Anterior cingulate cortex (tissue), 58 donors: ENCODE data around the gene ATXN7L2.
"Not testable (repeated sequence)": the region's sequence is repeated elsewhere in the genome, so short reads cannot be mapped to it uniquely, and the experiment has no call there.

ENCODE experiments used
- DNase-seq, 58 donors: peaks; one replicate each; lab custom pipeline; 2025; lab: John Stamatoyannopoulos, UW

ATXN7L2 gene

DNA sequence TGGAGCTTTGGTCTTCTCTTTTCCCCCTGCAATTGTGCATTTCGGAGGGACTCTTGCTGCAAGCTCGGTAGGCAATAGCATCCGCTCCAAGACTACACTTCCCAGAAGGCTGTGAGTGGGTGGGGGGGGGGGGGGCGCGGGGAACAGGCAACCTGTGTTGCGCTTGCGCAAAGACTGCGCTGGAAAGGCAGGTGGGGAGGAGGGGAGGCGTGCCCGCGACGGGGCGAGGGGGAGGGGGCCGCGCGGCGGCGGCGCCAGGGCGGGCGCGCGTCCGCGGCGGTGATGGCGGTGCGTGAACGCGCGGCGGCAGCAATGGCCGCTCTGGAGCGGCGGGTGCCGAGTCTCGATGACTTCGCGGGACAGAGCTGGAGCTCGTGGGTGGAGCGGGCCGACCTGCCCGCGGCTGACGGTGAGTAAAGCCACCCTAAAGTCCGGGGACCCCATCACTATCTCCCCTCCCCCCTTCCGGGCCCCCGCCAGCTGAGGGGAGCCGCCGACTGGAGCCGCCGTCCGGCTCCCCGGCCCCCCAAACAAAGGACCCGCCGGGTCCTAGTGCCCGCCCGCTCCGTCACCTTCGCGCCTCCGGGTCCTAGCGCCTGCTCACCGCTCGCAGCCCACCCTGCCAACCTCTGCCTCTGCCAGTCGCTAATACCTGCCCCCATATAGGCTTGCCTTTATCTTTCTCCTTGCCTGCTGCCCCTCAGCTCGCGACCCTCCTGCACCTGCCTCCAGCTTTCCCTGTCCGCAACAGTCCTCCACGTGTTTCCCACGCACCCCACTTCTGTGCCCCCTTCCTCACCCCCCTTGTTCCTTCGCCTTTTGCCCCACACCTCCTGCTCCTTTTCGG lies at the start of gene ATXN7L2:
Gene ATXN7L2, plus strand, starts transcription at position 234 of the 847 bp plus-strand sequence. Its CDS starts 49 bp downstream, at position 283.
- peak; percentile 38 to 97 (median 91) for DNase-seq

GRCh38 chr1:109434484-109434883 lies 49.2 kb upstream of the ATXN7L2 start:
- no peak for DNase-seq

GRCh38 chr1:109438798-109439297 lies 44.9 kb upstream of the ATXN7L2 start:
- no peak for DNase-seq

DNA sequence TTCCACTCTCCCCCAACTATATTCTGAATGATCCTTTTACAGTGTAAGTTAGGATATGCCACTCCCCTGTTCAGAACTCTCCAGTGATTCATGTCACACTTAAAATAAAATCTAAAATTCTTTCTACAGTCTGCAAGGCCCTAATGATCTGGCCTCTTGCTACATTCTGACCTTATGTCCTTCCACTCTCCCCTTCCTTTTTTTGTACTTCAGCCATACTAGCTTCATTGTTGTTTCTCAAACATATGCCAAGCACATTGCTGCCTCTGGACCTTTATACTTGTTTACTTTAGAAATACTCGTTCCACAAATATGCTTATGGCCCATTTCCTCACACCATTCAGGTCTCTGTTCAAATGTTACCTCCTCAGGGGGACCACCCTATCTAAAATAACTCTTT lies 42.6 kb upstream of the ATXN7L2 start:
- no peak for DNase-seq

GRCh38 chr1:109443476-109443875 lies 40.2 kb upstream of the ATXN7L2 start:
- no peak for DNase-seq

DNA sequence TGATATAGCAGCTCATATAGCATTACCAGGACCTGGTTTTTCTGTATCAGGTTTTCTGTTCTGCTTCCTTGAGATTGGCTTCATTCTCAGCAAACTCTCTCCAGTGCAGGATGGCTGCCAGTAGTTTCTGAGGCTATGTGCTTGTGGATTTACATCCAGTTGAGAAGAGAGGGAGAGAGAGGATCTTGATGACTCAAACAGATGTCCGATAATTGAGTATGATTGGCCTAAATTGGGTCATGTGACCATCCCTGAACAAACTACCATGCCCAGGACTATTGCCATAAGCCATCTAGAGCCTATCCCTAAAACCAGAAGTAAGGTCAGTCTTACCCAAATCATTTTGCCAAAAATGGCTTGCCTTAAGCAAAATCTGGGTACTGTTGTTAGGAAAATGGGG lies 39.4 kb upstream of the ATXN7L2 start:
- DNase-seq = no peak

GRCh38 chr1:109445949-109446695 lies 37.6 kb upstream of the ATXN7L2 start:
- not testable (repeated sequence) for DNase-seq

DNA sequence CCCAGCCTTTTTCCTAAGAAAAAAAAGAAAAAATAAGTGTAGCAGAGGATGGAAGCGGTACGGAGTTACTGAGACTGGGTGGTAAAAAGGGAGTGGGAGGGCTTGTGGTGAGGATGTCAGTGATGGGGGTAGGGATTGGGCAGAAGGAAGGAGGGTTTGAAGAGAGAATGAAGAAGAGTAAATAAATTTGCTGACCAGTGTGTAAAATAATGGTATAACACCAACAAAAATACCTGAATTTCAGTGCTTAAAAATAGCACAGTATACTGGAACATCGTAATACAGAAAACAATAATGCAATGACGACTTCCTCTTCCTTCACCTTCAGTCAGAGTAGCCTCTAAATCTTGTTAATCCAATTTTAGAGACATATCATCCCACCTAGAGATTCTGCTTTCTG lies 36.2 kb upstream of the ATXN7L2 start:
- DNase-seq = no peak

DNA sequence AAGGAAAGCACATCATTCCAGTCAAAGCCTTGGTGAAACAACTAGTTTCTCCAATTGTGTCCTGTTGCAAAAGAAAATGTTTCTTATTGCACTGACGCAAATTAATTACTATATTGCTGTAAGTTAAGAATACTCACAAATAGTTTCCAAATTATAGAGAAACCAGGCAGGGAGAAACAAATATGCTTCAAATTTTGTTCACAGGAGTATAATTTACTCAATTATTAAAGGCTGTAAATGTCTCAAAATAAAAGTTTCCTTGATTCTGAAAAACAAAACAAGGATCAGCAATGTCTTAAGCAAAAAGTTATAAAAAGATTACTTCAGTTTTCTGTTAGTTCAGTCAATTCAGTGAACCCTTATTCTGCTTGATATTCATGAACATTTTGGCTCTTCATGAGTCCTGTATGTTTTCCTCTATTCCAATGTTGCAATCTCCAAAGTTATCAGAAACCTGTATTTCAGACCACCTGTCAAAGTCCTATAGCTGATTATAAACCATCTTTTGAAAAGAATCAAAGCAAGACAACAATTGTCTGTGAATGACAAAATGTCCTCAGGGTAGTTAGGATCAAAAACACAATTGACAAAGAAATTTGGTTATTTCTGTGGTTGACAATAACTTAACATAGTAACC lies 29.1 kb upstream of the ATXN7L2 start:
- DNase-seq = no peak

DNA sequence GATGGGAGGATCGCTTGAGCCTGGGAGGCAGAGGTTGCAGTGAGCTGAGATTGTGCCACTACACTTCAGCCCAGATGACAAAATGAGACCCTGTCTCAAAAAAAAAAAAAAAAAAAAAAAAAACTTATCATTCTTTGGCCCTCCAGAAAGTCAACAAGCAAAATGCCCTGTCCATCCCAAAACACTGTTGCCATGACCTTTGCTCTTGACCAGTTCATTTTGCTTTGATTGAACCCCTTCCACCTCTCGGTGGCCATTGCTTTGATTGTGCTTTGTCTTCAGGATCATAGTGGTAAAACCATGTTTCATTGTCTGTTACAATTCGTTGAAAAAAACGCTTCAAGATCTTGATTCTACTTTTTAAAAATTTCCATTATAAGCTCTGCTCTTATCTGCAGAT lies 25.9 kb upstream of the ATXN7L2 start:
- no peak for DNase-seq

GRCh38 chr1:109466125-109466451 lies 17.6 kb upstream of the ATXN7L2 start:
- DNase-seq = no peak

- peak in 25 of 58 donors; percentile 6 to 44 (median 19) for DNase-seq
These were observed 17.0 kb upstream of the ATXN7L2 start, which contains the start of gene SYPL2 for GRCh38 chr1:109466452-109467300. TSS of gene SYPL2 (plus strand) at chr1:109466546. CDS start at chr1:109466844, 298 bp downstream.

- DNase-seq = no peak
These were observed 16.4 kb upstream of the ATXN7L2 start for GRCh38 chr1:109467301-109467777.

GRCh38 chr1:109468061-109468460 lies 15.6 kb upstream of the ATXN7L2 start:
- DNase-seq = no peak

GRCh38 chr1:109468903-109469302 lies 14.8 kb upstream of the ATXN7L2 start:
- no peak for DNase-seq

- no peak for DNase-seq
These were observed 13.5 kb upstream of the ATXN7L2 start for GRCh38 chr1:109470245-109470644.

- no peak for DNase-seq
These were observed 10.9 kb upstream of the ATXN7L2 start for GRCh38 chr1:109472779-109473178.

DNA sequence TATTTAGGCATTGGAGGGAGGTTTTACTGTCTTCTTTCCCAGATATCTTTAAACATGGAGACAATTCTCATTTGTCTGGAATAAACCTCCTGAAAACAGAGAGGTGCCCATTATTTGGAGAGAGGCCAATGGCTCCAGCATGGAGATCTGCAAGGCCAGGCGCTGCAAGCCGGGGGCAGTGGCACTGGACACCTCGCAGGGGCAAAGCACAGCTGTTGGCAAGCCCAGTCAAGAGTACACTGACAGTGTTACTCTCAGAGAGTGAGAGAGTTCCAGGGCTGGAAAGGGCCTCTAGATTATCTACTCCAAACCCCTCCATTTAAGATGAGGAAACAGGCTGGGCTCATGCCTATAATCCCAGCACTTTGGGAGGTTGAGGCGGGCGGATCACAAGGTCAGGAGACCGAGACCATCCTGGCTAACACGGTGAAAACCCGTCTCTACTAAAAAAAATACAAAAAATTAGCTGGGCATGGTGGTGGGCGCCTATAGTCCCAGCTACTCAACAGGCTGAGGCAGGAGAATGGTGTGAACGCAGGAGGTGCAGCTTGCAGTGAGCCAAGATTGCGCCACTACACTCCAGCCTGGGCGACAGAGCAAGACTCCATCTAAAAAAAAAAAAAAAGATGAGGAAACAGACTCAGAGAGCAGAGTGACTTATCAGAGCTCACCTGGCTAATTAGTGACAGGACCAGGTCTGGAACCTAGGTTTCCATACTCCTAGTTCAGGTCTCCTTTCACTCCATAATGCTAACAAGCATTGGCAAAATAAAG lies 10.2 kb upstream of the ATXN7L2 start:
- not testable (repeated sequence) for DNase-seq

DNA sequence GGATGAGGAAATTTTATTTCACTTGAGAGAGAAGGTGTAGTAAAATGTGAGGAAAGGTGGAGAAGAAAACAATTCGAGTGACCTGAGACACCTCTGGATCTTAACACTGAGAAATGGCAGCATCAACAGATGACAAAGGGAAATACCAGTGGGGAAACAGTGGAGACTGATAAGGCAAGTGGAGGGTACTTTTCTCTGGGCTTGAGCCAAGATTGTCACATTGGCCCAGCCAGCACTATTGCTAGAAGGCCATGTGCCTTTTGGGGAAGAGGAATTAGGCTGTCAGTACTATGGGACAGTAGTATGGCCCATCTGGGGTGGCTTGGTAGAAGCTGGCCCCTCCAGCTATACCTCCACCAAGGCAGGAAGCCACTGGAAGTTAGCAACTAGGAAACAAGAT lies 9.0 kb upstream of the ATXN7L2 start:
- DNase-seq = no peak
